A549 (cell line): ENCODE results near the gene PITPNM2. TPM values are rescaled to one million over a fixed set of nuclear protein-coding genes. Genes with fewer than 3 reads are reported as not detected.

ENCODE experiments used
- ATAC-seq, 2 experiments: fragments of 200-7000 bp in 1 of 2; fragments of >200 bp in 1 of 2; cut with Nextera tagmentation in 1 of 2; cut with Tn5 transposase in 1 of 2; 3 replicates each; pipeline versions ENCODE4 v1.8.0 to v1.9.1; 2018 to 2020; ENCODE audit warnings: mild to moderate bottlenecking in 1 of 2, moderate library complexity in 1 of 2
- CTCF ChIA-PET: fragments of 300-600 bp; sonication (Branson Sonifier 250); formaldehyde crosslinking; extraction: SDS; loops from one replicate; lab custom pipeline; 2021; ENCODE audit warnings: antibody characterized with exemption, inconsistent platforms; lab: Yijun Ruan, JAX
- POLR2A ChIA-PET: fragments of 350-600 bp; formaldehyde crosslinking; extraction: SDS; loops from one replicate; lab custom pipeline; 2021; ENCODE audit warnings: antibody characterized with exemption, inconsistent platforms; lab: Yijun Ruan, JAX
- DNase-seq, 2 experiments: peaks; one replicate each; pipeline versions ENCODE4 v3.0.0 to v3.0.0-alpha.2; 2011 to 2016; ENCODE audit warnings: low read depth in 1 of 2, low spot score in 1 of 2
- FAIRE-seq: peaks from 2 replicates; lab custom pipeline; 2011; peaks lifted over from hg19 to GRCh38; lab: Jason Lieb, UNC
- H3K27ac ChIP-seq, 2 experiments: fragments of >200 bp; sonication (Bioruptor Twin); formaldehyde crosslinking; 3 replicates each; pipeline ENCODE4 v1.5.1; 2016 to 2017
- H3K4me1 ChIP-seq: fragments of >200 bp; sonication (Bioruptor Twin); formaldehyde crosslinking; 3 replicates; pipeline ENCODE4 v1.6.1; 2016
- H3K4me2 ChIP-seq: fragments of >200 bp; sonication (Bioruptor Twin); formaldehyde crosslinking; 3 replicates; pipeline ENCODE4 v1.6.1; 2016
- H3K4me3 ChIP-seq: fragments of >200 bp; sonication (Bioruptor Twin); formaldehyde crosslinking; 3 replicates; pipeline ENCODE4 v1.5.1; 2016
- H3K9me3 ChIP-seq: fragments of >200 bp; sonication (Bioruptor Twin); formaldehyde crosslinking; 3 replicates; pipeline ENCODE4 v1.6.1; 2016
- BCL3 ChIP-seq: fragments of >200 bp; sonication (Bioruptor Twin); formaldehyde crosslinking; IDR thresholded peaks from 3 replicates; pipeline ENCODE4 v1.6.1; 2016
- CBX2 ChIP-seq: fragments of 200-600 bp; sonication (generic); IDR thresholded peaks from 2 replicates; pipeline ENCODE4 v1.6.1; 2016; ENCODE audit warnings: low read depth, mild to moderate bottlenecking, borderline replicate concordance
- CHD4 ChIP-seq: fragments of 200-600 bp; sonication (generic); IDR thresholded peaks from 2 replicates; pipeline ENCODE4 v1.6.1; 2016; ENCODE audit warnings: antibody characterized with exemption, mild to moderate bottlenecking, borderline replicate concordance
- CTCF ChIP-seq: fragments of >200 bp; sonication (Bioruptor Twin); formaldehyde crosslinking; IDR thresholded peaks from 3 replicates; pipeline ENCODE4 v1.5.1; 2016
- FOSB ChIP-seq: fragments of 250-450 bp; sonication (Bioruptor Pico); IDR thresholded peaks from 2 replicates; pipeline ENCODE4 v1.5.0; 2020; ENCODE audit warnings: mild to moderate bottlenecking, moderate library complexity
- FOXS1 ChIP-seq: fragments of 250-450 bp; sonication (Bioruptor Pico); IDR thresholded peaks from 2 replicates; pipeline ENCODE4 v1.5.0; 2020; ENCODE audit warnings: mild to moderate bottlenecking, moderate library complexity
- HES2 ChIP-seq: fragments of >200 bp; sonication (Bioruptor Twin); formaldehyde crosslinking; IDR thresholded peaks from 2 replicates; pipeline ENCODE4 v1.6.1; 2016
- KDM1A ChIP-seq: fragments of 200-600 bp; sonication (generic); IDR thresholded peaks from 2 replicates; pipeline ENCODE4 v1.6.1; 2016; ENCODE audit warnings: low read depth, mild to moderate bottlenecking
- MAFK ChIP-seq: fragments of 450-650 bp; IDR thresholded peaks from 2 replicates; pipeline ENCODE4 v1.6.1; 2014; ENCODE audit not compliant: partially characterized antibody
- MAX ChIP-seq: IDR thresholded peaks from 2 replicates; pipeline ENCODE4 v1.6.1; 2012
- MYC ChIP-seq: IDR thresholded peaks from 2 replicates; pipeline ENCODE4 v1.6.1; 2012; ENCODE audit warnings: mild to moderate bottlenecking, inconsistent platforms, low read length, improper control_type of control experiment, borderline replicate concordance
- NFE2L2 ChIP-seq: fragments of 150-350 bp; conservative IDR thresholded peaks from 2 replicates; pipeline ENCODE4 v1.6.1; 2014; ENCODE audit warnings: low read length
- NPAS2 ChIP-seq: fragments of 250-450 bp; sonication (Bioruptor Pico); IDR thresholded peaks from 2 replicates; pipeline ENCODE4 v1.8.0; 2022; ENCODE audit warnings: mild to moderate bottlenecking, moderate library complexity, borderline replicate concordance
- PBX3 ChIP-seq: IDR thresholded peaks from 2 replicates; pipeline ENCODE4 v1.6.1; 2012
- PHF8 ChIP-seq: fragments of 200-600 bp; sonication (generic); IDR thresholded peaks from 2 replicates; pipeline ENCODE4 v1.6.1; 2016; ENCODE audit warnings: low read depth, mild to moderate bottlenecking, antibody characterized with exemption, moderate library complexity, borderline replicate concordance
- POLR2AphosphoS2 ChIP-seq: conservative IDR thresholded peaks from 2 replicates; pipeline ENCODE4 v1.6.1; 2012; ENCODE audit warnings: low read length, improper control_type of control experiment, inconsistent platforms
- SMC3 ChIP-seq: fragments of >200 bp; sonication (Bioruptor Twin); formaldehyde crosslinking; IDR thresholded peaks from 3 replicates; pipeline ENCODE4 v1.6.1; 2018; ENCODE audit warnings: inconsistent platforms
- TFCP2L1 ChIP-seq: fragments of 250-450 bp; sonication (Bioruptor Pico); IDR thresholded peaks from 2 replicates; pipeline ENCODE4 v1.5.0; 2021; ENCODE audit warnings: mild to moderate bottlenecking
- ZC3H11A ChIP-seq: fragments of 450-650 bp; IDR thresholded peaks from 2 replicates; pipeline ENCODE4 v1.6.1; 2014; ENCODE audit warnings: antibody characterized with exemption, mild to moderate bottlenecking
- ZNF302 ChIP-seq: fragments of 250-450 bp; sonication (Bioruptor Pico); IDR thresholded peaks from 2 replicates; pipeline ENCODE4 v1.9.0; 2021; ENCODE audit warnings: inconsistent platforms, mild to moderate bottlenecking, moderate library complexity
- WGBS: methylation state at CpG from one replicate; pipeline ENCODE4 v1.1.6; 2017; ENCODE audit errors: missing lambda C conversion rate; 5-methylcytosine and 5-hydroxymethylcytosine counted together
- polyA plus RNA-seq, 4 experiments: library from polyadenylated mRNA; depleted of rRNA in 3 of 4; stranded (reverse); fragments of >200 nt; fragmentation: RNase III in 1 of 4; extraction: RNeasy Plus Mini Kit Qiagen cat#74134 plus additional on column Dnase treatment in 1 of 4; gene quantifications; 2 replicates in 3 of 4; 3 replicates in 1 of 4; pipeline ENCODE4 v1.2.3, GENCODE V29; 2011 to 2017

The PITPNM2 gene
- polyA plus RNA-seq, 2 of the 4 experiments (the other 2 are of a cell fraction) = 2.6 to 13.6 TPM

GRCh38 chr12:123167329-123167728 lies 16.4 kb upstream of the PITPNM2 start:
- DNase-seq (no peak), FAIRE-seq (no peak), ATAC-seq (no peak; a peak in 1 of 6 replicates)
- H3K9me3 ChIP-seq = no peaks in the 10 kb centered on the region
- peaks cover 23% of the 10 kb centered on the region for H3K4me1 ChIP-seq
- no peak overlapping the region for H3K4me2 ChIP-seq
- POLR2A ChIA-PET = no interaction called here
- 48% methylated on average over 2 of the region's 2 CpGs for WGBS
- CTCF ChIA-PET = interaction anchor here (0.6 to 5.6 kb wide), 3 partner anchors 71 to 124 kb away, joined by 3 to 20 read pairs (median 4); no protein-coding TSS in a partner anchor
- H3K4me3 ChIP-seq = no peak overlapping the region
- H3K27ac ChIP-seq = no peak overlapping the region
- TF ChIP-seq NFE2L2 = no peak
- TF ChIP-seq FOXS1 (CRISPR knock-in tag) = no peak
- no peak for TF ChIP-seq CHD4
- no peak for TF ChIP-seq MYC
- TF ChIP-seq MAX = no peak
- TF ChIP-seq, all 56 proteins: peak for 0

- peak in 1 of 2 experiments; percentile 22; a peak in 1 of 6 replicates for ATAC-seq
- POLR2A ChIA-PET = no interaction called here
- no peak for DNase-seq
- H3K9me3 ChIP-seq = no peaks in the 10 kb centered on the region
- H3K4me1 ChIP-seq = peaks cover 31% of the 10 kb centered on the region
- peak overlapping the region; percentile 40; the same call in 2 of the 3 replicates for H3K4me2 ChIP-seq
- H3K27ac ChIP-seq = peak overlapping the region; percentile 4 to 42; a peak in 2 of 6 replicates
- TF ChIP-seq TFCP2L1 (no peak), CTCF (no peak), FOSB (no peak), POLR2AphosphoS2 (no peak), NPAS2 (CRISPR knock-in tag) (no peak), BCL3 (no peak), ZC3H11A (no peak), PBX3 (no peak), MAFK (no peak), CBX2 (no peak), ZNF302 (CRISPR knock-in tag) (no peak), PHF8 (no peak), HES2 (no peak)
- TF ChIP-seq, all 56 proteins: peak for 0
- no peak overlapping the region for H3K4me3 ChIP-seq
- FAIRE-seq = no peak
- CTCF ChIA-PET = interaction anchor here (0.6 to 5.6 kb wide), 4 partner anchors 10 to 590 kb away, joined by 4 to 20 read pairs (median 5); no protein-coding TSS in a partner anchor
- 87% methylated on average over 4 of the region's 4 CpGs for WGBS
Observed at GRCh38 chr12:123165537-123165936, 14.6 kb upstream of the PITPNM2 start.

GRCh38 chr12:123164710-123165261 lies 13.9 kb upstream of the PITPNM2 start:
- peak overlapping the region; percentile 40 for H3K4me2 ChIP-seq
- H3K27ac ChIP-seq = peak overlapping the region; percentile 53 to 69; a peak in 4 of 6 replicates
- no peak overlapping the region for H3K4me3 ChIP-seq
- FAIRE-seq (no peak), DNase-seq (no peak), ATAC-seq (no peak; a peak in 1 of 6 replicates)
- no peak for TF ChIP-seq KDM1A
- TF ChIP-seq MAFK = peak; percentile 38
- no peak for TF ChIP-seq SMC3
- TF ChIP-seq MYC = no peak
- no peak for TF ChIP-seq FOSB
- ChIA-PET POLR2A (no interaction called here), CTCF (interaction anchor here (1.5 to 5.6 kb wide), 2 partner anchors 9 to 122 kb away, joined by 5 to 20 read pairs; no protein-coding TSS in a partner anchor)
- H3K9me3 ChIP-seq = no peaks in the 10 kb centered on the region
- WGBS = 70% methylated on average over 9 of the region's 9 CpGs
- H3K4me1 ChIP-seq = peaks cover 38% of the 10 kb centered on the region
